ENCODE measurements around the gene CFAP53. TPM values are rescaled to one million over a fixed set of nuclear protein-coding genes. Genes with fewer than 3 reads are reported as not detected.

CFAP53 gene
- total and polyA plus RNA-seq, 2 of the 13 experiments (the other 11 are each of a cell fraction or from before 2014, with no cell fraction given): 0.05 to 0.07 TPM

DNA sequence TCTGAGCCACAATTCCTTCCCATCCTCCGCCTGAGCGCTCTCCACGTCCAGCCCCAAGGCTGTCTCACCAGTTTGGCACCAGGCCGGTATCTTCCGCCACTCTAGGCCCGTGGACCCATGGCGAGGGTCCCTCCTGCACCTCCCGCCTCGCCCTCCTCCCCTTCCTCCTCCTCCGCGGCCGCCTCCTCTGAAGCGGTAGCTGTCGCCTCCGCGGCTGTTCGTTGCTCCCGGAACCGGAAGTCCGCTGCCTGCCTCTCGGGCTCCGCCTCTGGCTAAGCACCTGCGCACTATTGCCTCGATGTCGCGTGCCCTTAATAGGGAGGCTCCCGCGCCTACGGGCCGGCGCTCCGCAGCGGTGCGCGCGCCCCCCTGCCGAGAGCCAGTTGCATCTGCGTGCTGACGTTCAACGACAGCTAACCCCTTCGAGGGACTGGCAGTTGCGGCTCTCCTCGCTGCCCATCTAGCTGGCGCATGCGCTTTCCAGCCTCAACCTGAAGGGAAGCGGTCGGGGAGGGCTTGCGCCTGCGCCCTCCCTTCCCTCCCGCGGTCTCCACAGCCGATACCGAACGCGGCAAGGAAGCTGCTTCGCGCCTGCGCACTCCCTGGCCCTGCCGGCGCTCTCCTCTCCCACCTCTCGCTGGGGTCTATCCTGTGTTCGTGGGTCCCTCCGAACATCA, 15.1 kb upstream of the CFAP53 start, which contains the start of gene MBD1 (continued):
- TF ChIP-seq, protein P1, sequence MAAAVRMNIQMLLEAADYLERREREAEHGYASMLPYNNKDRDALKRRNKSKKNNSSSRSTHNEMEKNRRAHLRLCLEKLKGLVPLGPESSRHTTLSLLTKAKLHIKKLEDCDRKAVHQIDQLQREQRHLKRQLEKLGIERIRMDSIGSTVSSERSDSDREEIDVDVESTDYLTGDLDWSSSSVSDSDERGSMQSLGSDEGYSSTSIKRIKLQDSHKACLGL (CRISPR knock-in tag; IDR thresholded peaks at IDR 0.05): no peak; the same call in 1 of the 2 replicates
- TF ChIP-seq TP53 (CRISPR knock-in tag; conservative IDR thresholded peaks at IDR 0.05): 0 out of 2 replicates have a peak, but pooled peaks have one; percentile 65
- 0 out of 2 replicates have a peak, but pooled peaks have one; percentile 35 for TF ChIP-seq ZNF547 (CRISPR knock-in tag; IDR thresholded peaks at IDR 0.05)
- TF ChIP-seq ATRX (CRISPR knock-in tag; IDR thresholded peaks at IDR 0.05; ENCODE audit: borderline replicate concordance): no peak
- peak; percentile 50; the same call in 1 of the 2 replicates for TF ChIP-seq SP5 (CRISPR knock-in tag; IDR thresholded peaks at IDR 0.05; ENCODE audit: borderline replicate concordance, low read depth)
- peak; percentile 43; the same call in 1 of the 2 replicates for TF ChIP-seq MTA1 (CRISPR knock-in tag; IDR thresholded peaks at IDR 0.05; ENCODE audit: borderline replicate concordance)
- TF ChIP-seq, protein P2, sequence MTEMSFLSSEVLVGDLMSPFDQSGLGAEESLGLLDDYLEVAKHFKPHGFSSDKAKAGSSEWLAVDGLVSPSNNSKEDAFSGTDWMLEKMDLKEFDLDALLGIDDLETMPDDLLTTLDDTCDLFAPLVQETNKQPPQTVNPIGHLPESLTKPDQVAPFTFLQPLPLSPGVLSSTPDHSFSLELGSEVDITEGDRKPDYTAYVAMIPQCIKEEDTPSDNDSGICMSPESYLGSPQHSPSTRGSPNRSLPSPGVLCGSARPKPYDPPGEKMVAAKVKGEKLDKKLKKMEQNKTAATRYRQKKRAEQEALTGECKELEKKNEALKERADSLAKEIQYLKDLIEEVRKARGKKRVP (CRISPR knock-in tag; IDR thresholded peaks at IDR 0.05): peak in 1 of 2 experiments; percentile 41; a peak in 1 of 4 replicates
- no peak; the same call in 1 of the 2 replicates for TF ChIP-seq CHCHD3 (CRISPR knock-in tag; IDR thresholded peaks at IDR 0.05)
- no peak; the same call in 1 of the 2 replicates for TF ChIP-seq ZNF746 (CRISPR knock-in tag; IDR thresholded peaks at IDR 0.05)
- TF ChIP-seq MYC (CRISPR knock-in tag; IDR thresholded peaks at IDR 0.05; ENCODE audit: borderline replicate concordance): peak; percentile 91; the same call in 1 of the 2 replicates
- peak; percentile 79; the same call in 1 of the 2 replicates for TF ChIP-seq YEATS4 (CRISPR knock-in tag; IDR thresholded peaks at IDR 0.05; ENCODE audit: borderline replicate concordance)
- TF ChIP-seq, protein P3, sequence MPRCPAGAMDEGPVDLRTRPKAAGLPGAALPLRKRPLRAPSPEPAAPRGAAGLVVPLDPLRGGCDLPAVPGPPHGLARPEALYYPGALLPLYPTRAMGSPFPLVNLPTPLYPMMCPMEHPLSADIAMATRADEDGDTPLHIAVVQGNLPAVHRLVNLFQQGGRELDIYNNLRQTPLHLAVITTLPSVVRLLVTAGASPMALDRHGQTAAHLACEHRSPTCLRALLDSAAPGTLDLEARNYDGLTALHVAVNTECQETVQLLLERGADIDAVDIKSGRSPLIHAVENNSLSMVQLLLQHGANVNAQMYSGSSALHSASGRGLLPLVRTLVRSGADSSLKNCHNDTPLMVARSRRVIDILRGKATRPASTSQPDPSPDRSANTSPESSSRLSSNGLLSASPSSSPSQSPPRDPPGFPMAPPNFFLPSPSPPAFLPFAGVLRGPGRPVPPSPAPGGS (CRISPR knock-in tag; IDR thresholded peaks at IDR 0.05): peak; percentile 30; the same call in 1 of the 2 replicates
- no peak for TF ChIP-seq SP1 (IDR thresholded peaks at IDR 0.05)
- peak; percentile 66 for TF ChIP-seq SP1 (CRISPR knock-in tag; IDR thresholded peaks at IDR 0.05)
- TF ChIP-seq ZNF124 (CRISPR knock-in tag; IDR thresholded peaks at IDR 0.05): 0 out of 2 replicates have a peak, but pooled peaks have one; percentile 19
- TF ChIP-seq ZNF607 (CRISPR knock-in tag; IDR thresholded peaks at IDR 0.05; ENCODE audit: borderline replicate concordance): peak; percentile 77; the same call in 1 of the 2 replicates
- TF ChIP-seq CBX1 (IDR thresholded peaks at IDR 0.05; ENCODE audit: low read depth): peak; percentile 82
- TF ChIP-seq, protein P4, sequence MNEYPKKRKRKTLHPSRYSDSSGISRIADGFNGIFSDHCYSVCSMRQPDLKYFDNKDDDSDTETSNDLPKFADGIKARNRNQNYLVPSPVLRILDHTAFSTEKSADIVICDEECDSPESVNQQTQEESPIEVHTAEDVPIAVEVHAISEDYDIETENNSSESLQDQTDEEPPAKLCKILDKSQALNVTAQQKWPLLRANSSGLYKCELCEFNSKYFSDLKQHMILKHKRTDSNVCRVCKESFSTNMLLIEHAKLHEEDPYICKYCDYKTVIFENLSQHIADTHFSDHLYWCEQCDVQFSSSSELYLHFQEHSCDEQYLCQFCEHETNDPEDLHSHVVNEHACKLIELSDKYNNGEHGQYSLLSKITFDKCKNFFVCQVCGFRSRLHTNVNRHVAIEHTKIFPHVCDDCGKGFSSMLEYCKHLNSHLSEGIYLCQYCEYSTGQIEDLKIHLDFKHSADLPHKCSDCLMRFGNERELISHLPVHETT (CRISPR knock-in tag; conservative IDR thresholded peaks at IDR 0.05): peak; percentile 79; the same call in 1 of the 2 replicates
- peak; percentile 86; the same call in 1 of the 2 replicates for TF ChIP-seq TGIF2 (CRISPR knock-in tag; IDR thresholded peaks at IDR 0.05)
- TF ChIP-seq ASH2L (IDR thresholded peaks at IDR 0.05; ENCODE audit: insufficient read length, low read depth, low read length): peak; percentile 83
- TF ChIP-seq BCL6 (CRISPR knock-in tag; IDR thresholded peaks at IDR 0.05): peak; percentile 66
- no peak for TF ChIP-seq ZNF841 (CRISPR knock-in tag; IDR thresholded peaks at IDR 0.05; ENCODE audit: borderline replicate concordance)
- TF ChIP-seq MXI1 (IDR thresholded peaks at IDR 0.05; ENCODE audit: borderline replicate concordance, low read depth, low read length): peak; percentile 87; the same call in 1 of the 3 replicates
- no peak for TF ChIP-seq NFE2 (CRISPR knock-in tag; IDR thresholded peaks at IDR 0.05)
- TF ChIP-seq POGZ (CRISPR knock-in tag; IDR thresholded peaks at IDR 0.05): peak; percentile 59; the same call in 1 of the 2 replicates
- TF ChIP-seq STAG1 (CRISPR knock-in tag; IDR thresholded peaks at IDR 0.05): 0 out of 2 replicates have a peak, but pooled peaks have one; percentile 10
- TF ChIP-seq PHF8 (CRISPR knock-in tag; IDR thresholded peaks at IDR 0.05): peak; percentile 92
- no peak for TF ChIP-seq WIZ (CRISPR knock-in tag; IDR thresholded peaks at IDR 0.05)
